ENCODE results near the gene TMEM95. TPM values are rescaled to one million over a fixed set of nuclear protein-coding genes. Genes with fewer than 3 reads are reported as not detected.
A peak's percentile ranks its signal among the peaks of the same experiment; 100 is the strongest.
"Not testable (repeated sequence)": the region's sequence is repeated elsewhere in the genome, so short reads cannot be mapped to it uniquely, and the experiment has no call there.

The TMEM95 gene
- polyA plus RNA-seq, 3 donors, result not detected

DNA sequence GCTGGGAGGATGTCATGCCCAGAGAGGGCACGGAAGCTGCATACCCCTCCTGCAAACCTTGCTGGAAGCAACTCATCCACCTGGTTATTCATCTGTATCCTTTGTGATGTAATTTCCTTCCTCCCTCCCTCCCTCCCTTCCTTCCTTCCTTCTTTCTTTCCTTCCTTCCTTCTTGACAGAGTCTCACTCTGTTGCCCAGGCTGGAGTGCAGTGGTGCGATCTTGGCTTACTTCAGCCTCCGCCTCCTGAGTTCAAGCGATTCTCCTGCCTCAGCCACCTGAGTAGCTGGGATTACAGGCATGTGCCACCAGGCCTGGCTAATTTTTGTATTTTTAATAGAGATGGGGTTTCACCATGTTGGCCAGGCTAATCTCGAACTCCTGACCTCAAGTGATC, 13.6 kb downstream of the TMEM95 start:
- DNase-seq (ENCODE audit: low read depth in 3 of 3, low spot score in 2 of 3), result not testable (repeated sequence)

DNA sequence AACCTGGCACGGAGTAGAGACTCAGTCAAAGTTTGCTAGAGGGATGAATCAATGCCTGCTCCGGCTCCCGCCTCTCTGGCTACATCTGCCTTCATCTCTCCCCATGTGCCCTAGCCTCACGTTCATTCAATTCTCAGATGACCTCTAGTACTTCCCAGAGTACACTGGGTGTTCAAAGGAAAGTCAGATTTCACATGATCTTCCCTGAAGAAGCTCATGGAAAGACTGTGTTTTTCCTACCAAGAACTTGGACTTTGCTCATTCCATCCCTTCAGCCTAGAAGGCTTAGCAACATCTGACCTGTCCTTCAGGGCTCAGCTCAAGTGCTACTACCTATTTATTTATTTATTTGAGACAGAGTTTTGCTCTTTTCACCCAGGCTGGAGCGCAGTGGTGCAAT, 14.9 kb downstream of the TMEM95 start:
- DNase-seq (ENCODE audit: low read depth in 3 of 3, low spot score in 2 of 3), result no peak

GRCh38 chr17:7370853-7371252, 15.9 kb downstream of the TMEM95 start:
- no peak for DNase-seq (ENCODE audit: low read depth in 3 of 3, low spot score in 2 of 3)

- DNase-seq (ENCODE audit: low read depth in 3 of 3, low spot score in 2 of 3), result no peak
These were observed 19.4 kb downstream of the TMEM95 start for GRCh38 chr17:7374353-7374752.

GRCh38 chr17:7379134-7379533, 24.2 kb downstream of the TMEM95 start:
- DNase-seq (ENCODE audit: low read depth in 3 of 3, low spot score in 2 of 3), result no peak

GRCh38 chr17:7380321-7380720, 25.4 kb downstream of the TMEM95 start:
- DNase-seq (ENCODE audit: low read depth in 3 of 3, low spot score in 2 of 3), result no peak

GRCh38 chr17:7380855-7381683, 26.1 kb downstream of the TMEM95 start, which contains the start of gene TNK1:
TNK1 (plus strand) TSS chr17:7381089; CDS start chr17:7382927, 1,838 bp downstream.
- DNase-seq (ENCODE audit: low read depth in 3 of 3, low spot score in 2 of 3), result no peak

DNA sequence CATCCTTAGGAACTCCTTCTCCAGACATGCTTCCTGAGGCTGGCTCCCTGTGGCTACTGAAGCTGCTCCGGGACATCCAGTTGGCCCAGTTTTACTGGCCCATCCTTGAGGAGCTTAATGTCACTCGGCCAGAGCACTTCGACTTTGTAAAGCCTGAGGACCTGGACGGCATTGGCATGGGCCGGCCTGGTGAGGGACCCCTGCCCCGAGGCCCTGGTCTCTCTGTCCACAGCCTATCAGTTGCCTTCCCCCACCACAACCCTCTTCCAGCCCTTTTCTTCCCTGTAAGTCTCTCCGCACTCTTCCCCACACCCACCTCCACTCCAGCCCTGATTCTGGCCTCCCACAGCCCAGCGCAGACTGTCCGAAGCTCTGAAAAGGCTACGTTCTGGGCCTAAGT, 27.9 kb downstream of the TMEM95 start:
- no peak for DNase-seq (ENCODE audit: low read depth in 3 of 3, low spot score in 2 of 3)

DNA sequence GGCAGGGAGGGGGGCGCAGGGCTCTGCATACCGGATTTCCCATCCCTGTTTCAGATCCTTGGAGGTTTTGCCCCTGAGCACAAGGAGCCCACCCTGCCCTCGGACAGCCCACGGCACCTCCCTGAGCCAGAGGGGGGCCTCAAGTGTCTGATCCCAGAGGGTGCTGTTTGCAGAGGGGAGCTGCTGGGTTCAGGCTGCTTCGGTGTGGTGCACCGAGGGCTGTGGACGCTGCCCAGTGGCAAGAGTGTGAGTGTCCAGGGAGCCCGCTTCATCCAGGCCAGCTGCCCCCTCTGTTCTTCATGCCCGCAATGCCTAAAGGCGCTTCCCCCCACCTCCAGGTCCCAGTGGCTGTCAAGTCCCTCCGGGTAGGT, 28.4 kb downstream of the TMEM95 start:
- DNase-seq (ENCODE audit: low read depth in 3 of 3, low spot score in 2 of 3), result no peak

DNA sequence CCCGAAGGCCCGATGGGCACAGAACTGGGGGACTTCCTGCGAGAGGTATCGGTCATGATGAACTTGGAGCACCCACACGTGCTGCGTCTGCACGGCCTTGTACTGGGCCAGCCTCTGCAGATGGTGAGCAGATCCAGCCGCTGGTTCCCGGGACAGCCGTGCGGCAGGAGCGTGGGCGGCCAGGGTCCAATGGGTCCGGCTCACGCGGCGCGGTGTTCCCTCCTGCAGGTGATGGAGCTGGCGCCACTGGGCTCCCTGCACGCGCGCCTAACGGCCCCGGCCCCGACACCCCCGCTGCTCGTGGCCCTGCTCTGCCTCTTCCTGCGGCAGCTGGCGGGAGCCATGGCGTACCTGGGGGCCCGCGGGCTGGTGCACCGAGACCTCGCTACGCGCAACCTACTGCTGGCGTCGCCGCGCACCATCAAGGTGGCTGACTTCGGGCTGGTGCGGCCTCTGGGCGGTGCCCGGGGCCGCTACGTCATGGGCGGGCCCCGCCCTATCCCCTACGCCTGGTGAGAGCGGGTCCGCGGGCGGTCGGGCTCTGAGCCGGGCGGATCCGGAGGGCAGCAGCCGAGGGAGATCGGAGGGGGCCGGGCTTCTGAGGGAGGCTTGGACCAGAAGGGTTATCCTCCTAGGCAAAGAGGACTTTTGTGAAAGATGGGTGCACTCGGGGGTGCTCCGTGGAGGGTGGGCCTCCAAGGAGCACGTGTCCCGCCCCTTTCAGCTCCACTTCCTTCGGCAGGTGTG, 29.0 kb downstream of the TMEM95 start:
- peak in 1 of 3 donors; percentile 38 for DNase-seq (ENCODE audit: low read depth in 3 of 3, low spot score in 2 of 3)

DNA sequence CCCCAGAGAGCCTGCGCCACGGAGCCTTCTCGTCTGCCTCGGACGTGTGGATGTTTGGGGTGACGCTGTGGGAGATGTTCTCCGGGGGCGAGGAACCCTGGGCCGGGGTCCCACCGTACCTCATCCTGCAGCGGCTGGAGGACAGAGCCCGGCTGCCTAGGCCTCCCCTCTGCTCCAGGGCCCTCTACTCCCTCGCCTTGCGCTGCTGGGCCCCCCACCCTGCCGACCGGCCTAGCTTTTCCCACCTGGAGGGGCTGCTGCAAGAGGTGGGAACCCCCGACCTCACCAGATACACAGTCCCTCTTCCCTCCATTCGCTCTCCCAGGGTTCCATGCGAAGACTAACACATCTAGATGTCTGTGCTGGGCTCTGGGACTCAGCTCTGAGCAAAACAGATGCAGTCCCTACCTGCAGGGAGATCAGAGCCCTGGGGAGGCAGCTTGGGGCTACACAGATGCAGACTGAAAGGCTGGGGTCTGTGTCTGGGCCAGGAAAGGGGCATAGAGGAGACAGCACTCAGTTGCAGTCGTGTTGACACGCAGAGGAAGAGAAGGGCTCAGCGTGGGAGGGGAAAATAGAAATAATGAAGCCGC, 29.6 kb downstream of the TMEM95 start:
- DNase-seq (ENCODE audit: low read depth in 3 of 3, low spot score in 2 of 3), result no peak

DNA sequence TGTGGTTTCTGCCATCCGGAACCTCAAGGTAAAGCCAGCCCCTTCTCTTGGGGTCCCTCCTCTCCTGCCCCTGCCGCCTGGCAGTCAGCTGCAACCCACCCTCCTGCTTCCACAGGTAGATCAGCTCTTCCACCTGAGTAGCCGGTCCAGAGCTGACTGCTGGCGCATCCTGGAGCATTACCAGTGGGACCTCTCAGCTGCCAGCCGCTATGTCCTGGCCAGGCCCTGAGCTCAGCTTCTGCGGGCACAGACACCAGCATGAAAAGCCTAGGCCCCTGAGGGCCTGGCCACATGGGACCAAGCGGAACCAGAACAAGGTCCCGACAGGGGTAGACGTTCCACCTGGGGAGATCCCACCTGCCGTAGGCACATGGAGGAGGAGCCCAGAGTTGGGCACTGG, 33.9 kb downstream of the TMEM95 start:
- no peak for DNase-seq (ENCODE audit: low read depth in 3 of 3, low spot score in 2 of 3)

DNA sequence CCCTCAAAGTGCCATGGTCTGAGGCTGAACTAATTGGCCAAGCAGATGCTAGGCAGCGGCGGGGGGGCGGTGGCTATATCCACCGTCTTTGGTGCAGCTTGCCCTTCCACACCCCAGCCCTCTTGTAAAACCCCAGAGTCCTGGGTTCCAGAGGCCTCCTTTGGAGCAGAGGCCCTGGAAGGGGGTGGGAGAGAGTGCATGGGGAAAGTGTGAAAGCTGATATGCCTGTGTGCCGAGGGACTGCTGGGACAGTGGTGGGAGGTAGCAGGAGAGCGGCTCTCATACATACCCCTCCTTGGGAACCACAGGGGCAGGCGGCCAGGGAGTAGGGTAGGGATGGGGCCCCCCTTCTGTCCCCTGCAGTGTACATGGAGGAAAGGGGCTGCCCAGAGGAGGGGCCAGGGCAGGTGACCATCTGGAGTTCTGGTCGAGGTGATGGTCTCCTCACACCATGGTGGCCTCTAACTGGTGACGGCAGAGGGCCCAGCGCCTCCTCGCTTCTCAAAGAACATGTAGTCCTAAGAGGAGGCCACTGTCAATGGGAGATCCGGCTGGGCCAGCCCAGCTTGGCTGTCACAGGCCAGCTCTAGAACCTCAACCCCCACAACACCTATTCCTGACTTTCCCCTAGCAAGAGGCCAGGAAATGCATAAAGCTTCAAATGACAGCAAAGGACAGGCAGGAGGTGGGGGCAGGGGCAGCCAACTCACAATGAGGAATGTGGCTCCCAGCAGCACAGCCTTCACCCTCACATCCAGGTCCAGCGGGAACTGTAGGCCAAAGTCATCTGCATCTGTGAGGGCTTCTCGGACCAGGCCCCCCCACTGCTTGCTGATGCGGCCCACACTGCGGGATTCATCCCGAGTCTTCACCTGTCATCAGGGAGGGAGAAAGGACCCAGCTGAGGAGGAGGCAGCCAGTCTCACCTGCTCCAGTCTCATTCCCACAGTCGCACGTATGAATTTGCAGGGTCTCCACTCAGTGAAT, 35.3 kb downstream of the TMEM95 start:
- DNase-seq (ENCODE audit: low read depth in 3 of 3, low spot score in 2 of 3), result no peak

- DNase-seq (ENCODE audit: low read depth in 3 of 3, low spot score in 2 of 3), result no peak
These were observed 36.4 kb downstream of the TMEM95 start for GRCh38 chr17:7391307-7391706.

- DNase-seq (ENCODE audit: low read depth in 3 of 3, low spot score in 2 of 3), result no peak
These were observed 38.0 kb downstream of the TMEM95 start for GRCh38 chr17:7392696-7393612.

DNA sequence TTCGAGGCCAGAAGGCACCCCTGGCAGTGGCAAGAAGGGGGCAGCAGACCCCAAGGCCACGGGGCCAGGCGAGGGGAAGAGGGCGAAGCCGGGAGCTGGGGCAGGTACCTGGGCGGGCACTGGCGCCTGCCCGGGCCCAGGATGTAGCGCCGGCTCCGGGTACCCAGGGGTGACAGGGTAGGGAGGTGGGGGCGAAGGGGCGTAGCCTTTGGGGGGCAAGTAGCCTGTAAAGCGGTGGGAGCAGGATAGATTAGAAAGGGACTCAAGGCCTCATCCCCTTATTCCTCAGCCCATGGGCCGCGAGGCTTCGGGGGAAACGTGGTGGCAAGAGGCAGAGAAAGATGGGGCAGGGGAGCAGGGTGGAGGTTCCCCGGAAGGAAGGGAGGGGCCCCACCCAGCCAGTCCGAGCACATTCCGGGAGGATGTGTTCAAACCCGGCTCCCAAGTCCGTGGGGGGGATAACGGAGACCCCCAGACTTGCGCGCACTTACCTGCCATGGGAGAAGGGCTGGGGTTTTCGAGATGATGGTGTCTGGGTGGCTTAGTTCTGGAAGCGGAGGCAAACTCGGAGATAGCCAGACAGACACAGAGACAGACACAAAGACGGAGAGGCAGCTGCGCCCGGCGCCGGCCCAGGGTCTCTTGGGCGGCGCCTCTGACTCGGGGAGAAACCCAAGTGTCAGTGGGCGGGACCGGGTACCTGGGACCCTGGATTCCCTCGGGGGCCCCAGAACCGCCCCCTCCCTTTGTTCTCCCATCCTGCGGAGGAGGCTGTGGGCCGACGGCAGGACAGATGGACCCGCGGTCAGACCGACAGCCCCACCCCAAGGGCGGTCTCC, 38.9 kb downstream of the TMEM95 start:
- no peak for DNase-seq (ENCODE audit: low read depth in 3 of 3, low spot score in 2 of 3)

GRCh38 chr17:7394452-7395191, 39.7 kb downstream of the TMEM95 start, which contains the start of gene PLSCR3:
PLSCR3 (minus strand) TSS chr17:7394525; CDS start chr17:7394110, 415 bp downstream.
- peak in 1 of 3 donors; percentile 77 for DNase-seq (ENCODE audit: low read depth in 3 of 3, low spot score in 2 of 3)

DNA sequence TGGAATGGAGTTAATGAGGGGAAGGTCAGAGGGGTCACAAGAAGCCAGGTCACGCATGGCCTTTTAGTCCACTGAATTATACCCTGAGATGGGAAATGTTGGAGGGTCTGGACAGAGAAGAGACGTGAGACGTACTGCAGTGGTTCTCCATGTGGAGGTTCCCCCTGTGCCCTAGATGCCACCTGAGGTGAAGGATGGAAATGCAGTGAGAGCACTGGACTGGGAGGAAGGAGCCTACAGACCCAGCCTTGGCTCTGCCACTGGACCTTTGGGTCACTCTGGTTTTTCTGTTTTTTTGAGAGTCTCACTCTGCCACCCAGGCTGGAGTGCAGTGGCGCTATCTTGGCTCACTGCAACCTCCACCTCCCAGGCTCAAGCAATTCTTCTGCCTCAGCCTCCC, 41.2 kb downstream of the TMEM95 start:
- DNase-seq (ENCODE audit: low read depth in 3 of 3, low spot score in 2 of 3), result no peak

All from right renal cortex interstitium (tissue), 3 donors.